Stimulated activated CD4-positive, alpha-beta T cell treated with anti-CD3 and anti-CD28 coated beads, Interleukin-1b, Interleukin-23, amount 100 ng/mL, for 4 hours (primary cell): Measurements from ENCODE around the gene NFKBIB.
A peak's percentile ranks its signal among the peaks of the same experiment; 100 is the strongest.
"Not testable (repeated sequence)": the region's sequence is repeated elsewhere in the genome, so short reads cannot be mapped to it uniquely, and the experiment has no call there.

ENCODE experiments used
- DNase-seq, 2 donors: peaks; one replicate each; pipeline ENCODE4 v3.0.0-alpha.2; 2020; ENCODE audit warnings: low read depth in 2 of 2

NFKBIB gene

GRCh38 chr19:38899447-38900201 is at the start of gene NFKBIB, which contains the start of gene SIRT2:
Gene NFKBIB, plus strand, starts transcription at chr19:38899969. Its CDS starts 64 bp downstream, at chr19:38900033.
Gene SIRT2, minus strand, starts transcription at chr19:38899618. Its CDS starts 97 bp downstream, at chr19:38899521.
- peak; percentile 91 to 95 for DNase-seq

- peak; percentile 94 to 98 for DNase-seq
These were observed 49.3 kb upstream of the NFKBIB start for GRCh38 chr19:38850436-38850975.

- DNase-seq: peak in 1 of 2 donors; percentile 31
These were observed 48.7 kb upstream of the NFKBIB start for GRCh38 chr19:38850976-38851621.

- DNase-seq: peak; percentile 86 to 94
These were observed 48.0 kb upstream of the NFKBIB start for GRCh38 chr19:38851622-38852230.

- DNase-seq: peak; percentile 36
These were observed 47.3 kb upstream of the NFKBIB start for GRCh38 chr19:38852231-38853044.

GRCh38 chr19:38853214-38853613 is 46.6 kb upstream of the NFKBIB start:
- no peak for DNase-seq

GRCh38 chr19:38854961-38855360 is 44.8 kb upstream of the NFKBIB start:
- not testable (repeated sequence) for DNase-seq

GRCh38 chr19:38855751-38856150 is 44.0 kb upstream of the NFKBIB start:
- DNase-seq: not testable (repeated sequence)

GRCh38 chr19:38856813-38857212 is 43.0 kb upstream of the NFKBIB start:
- no peak for DNase-seq

- DNase-seq: not testable (repeated sequence)
These were observed 40.1 kb upstream of the NFKBIB start for GRCh38 chr19:38859631-38860204.

GRCh38 chr19:38861368-38861767 is 38.4 kb upstream of the NFKBIB start:
- DNase-seq: no peak

- DNase-seq: no peak
These were observed 37.3 kb upstream of the NFKBIB start for GRCh38 chr19:38862321-38863059.

GRCh38 chr19:38867171-38867780 is 32.5 kb upstream of the NFKBIB start:
- no peak for DNase-seq

GRCh38 chr19:38868551-38868950 is 31.2 kb upstream of the NFKBIB start:
- no peak for DNase-seq

- DNase-seq: peak in 1 of 2 donors; percentile 26
These were observed 30.5 kb upstream of the NFKBIB start for GRCh38 chr19:38869160-38869835.

- peak; percentile 88 to 93 for DNase-seq
These were observed 29.7 kb upstream of the NFKBIB start for GRCh38 chr19:38869836-38870607.

- DNase-seq: no peak
These were observed 29.2 kb upstream of the NFKBIB start for GRCh38 chr19:38870612-38871011.

- not testable (repeated sequence) for DNase-seq
These were observed 26.4 kb upstream of the NFKBIB start for GRCh38 chr19:38873400-38873799.
